ENCODE results near the gene CCND1.

GRCh38 chr11:69663326-69663725 lies 22.4 kb downstream of the CCND1 start:
- no peak for TF ChIP-seq EZH2 (IDR thresholded peaks at IDR 0.05; ENCODE audit: low read length, missing control alignments)
- TF ChIP-seq, protein P1, sequence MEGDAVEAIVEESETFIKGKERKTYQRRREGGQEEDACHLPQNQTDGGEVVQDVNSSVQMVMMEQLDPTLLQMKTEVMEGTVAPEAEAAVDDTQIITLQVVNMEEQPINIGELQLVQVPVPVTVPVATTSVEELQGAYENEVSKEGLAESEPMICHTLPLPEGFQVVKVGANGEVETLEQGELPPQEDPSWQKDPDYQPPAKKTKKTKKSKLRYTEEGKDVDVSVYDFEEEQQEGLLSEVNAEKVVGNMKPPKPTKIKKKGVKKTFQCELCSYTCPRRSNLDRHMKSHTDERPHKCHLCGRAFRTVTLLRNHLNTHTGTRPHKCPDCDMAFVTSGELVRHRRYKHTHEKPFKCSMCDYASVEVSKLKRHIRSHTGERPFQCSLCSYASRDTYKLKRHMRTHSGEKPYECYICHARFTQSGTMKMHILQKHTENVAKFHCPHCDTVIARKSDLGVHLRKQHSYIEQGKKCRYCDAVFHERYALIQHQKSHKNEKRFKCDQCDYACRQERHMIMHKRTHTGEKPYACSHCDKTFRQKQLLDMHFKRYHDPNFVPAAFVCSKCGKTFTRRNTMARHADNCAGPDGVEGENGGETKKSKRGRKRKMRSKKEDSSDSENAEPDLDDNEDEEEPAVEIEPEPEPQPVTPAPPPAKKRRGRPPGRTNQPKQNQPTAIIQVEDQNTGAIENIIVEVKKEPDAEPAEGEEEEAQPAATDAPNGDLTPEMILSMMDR (conservative IDR thresholded peaks at IDR 0.05 in 1 of 2, IDR thresholded peaks at IDR 0.05 in 1 of 2; ENCODE audit: low read depth in 1 of 2, low read length in 2 of 2) = no peak
